Right renal cortex interstitium (tissue), 3 donors: ENCODE results near the gene MAMDC4. TPM values are rescaled to one million over a fixed set of nuclear protein-coding genes. Genes with fewer than 3 reads are reported as not detected.
"Not testable (repeated sequence)": the region's sequence is repeated elsewhere in the genome, so short reads cannot be mapped to it uniquely, and the experiment has no call there.

Experiments used
- DNase-seq, 3 donors: peaks; one replicate each; pipeline ENCODE4 v3.0.0-alpha.2; 2013; ENCODE audit warnings: low read depth in 3 of 3, low spot score in 2 of 3
- polyA plus RNA-seq, 3 donors: library from polyadenylated mRNA; unstranded; fragments of 120-200 nt; gene quantifications; one replicate each; pipeline ENCODE4 v1.2.1, GENCODE V29; 2013; ENCODE audit not compliant: insufficient read length in 3 of 3

The MAMDC4 gene
- polyA plus RNA-seq, 3 donors = 3.1 to 4.6 (median 4.3) TPM

- not testable (repeated sequence) for DNase-seq
These were observed 14.3 kb upstream of the MAMDC4 start for GRCh38 chr9:136837856-136838277.

GRCh38 chr9:136838314-136839228 lies 13.6 kb upstream of the MAMDC4 start:
- no peak for DNase-seq

GRCh38 chr9:136839229-136840139 lies 12.7 kb upstream of the MAMDC4 start:
- no peak for DNase-seq

GRCh38 chr9:136840140-136840876 lies 11.8 kb upstream of the MAMDC4 start:
- DNase-seq = no peak

GRCh38 chr9:136840877-136841645 lies 11.1 kb upstream of the MAMDC4 start:
- no peak for DNase-seq

- not testable (repeated sequence) for DNase-seq
These were observed 10.3 kb upstream of the MAMDC4 start for GRCh38 chr9:136841646-136842379.

GRCh38 chr9:136842380-136842948 lies 9.7 kb upstream of the MAMDC4 start, which contains the start of gene AJM1:
AJM1 (plus strand) TSS chr9:136842478; CDS start chr9:136844415, 1,937 bp downstream.
- peak in 2 of 3 donors; percentile 48 to 66 for DNase-seq

- not testable (repeated sequence) for DNase-seq
These were observed 8.9 kb upstream of the MAMDC4 start for GRCh38 chr9:136843159-136843800.

- DNase-seq = not testable (repeated sequence)
These were observed 8.1 kb upstream of the MAMDC4 start for GRCh38 chr9:136843801-136844740.

GRCh38 chr9:136844761-136845464 lies 7.2 kb upstream of the MAMDC4 start:
- no peak for DNase-seq

- DNase-seq = no peak
These were observed 6.5 kb upstream of the MAMDC4 start for GRCh38 chr9:136845465-136846260.

- DNase-seq = no peak
These were observed 5.6 kb upstream of the MAMDC4 start for GRCh38 chr9:136846376-136847087.

- no peak for DNase-seq
These were observed 4.9 kb upstream of the MAMDC4 start for GRCh38 chr9:136847088-136847825.

- DNase-seq = no peak
These were observed 4.2 kb upstream of the MAMDC4 start for GRCh38 chr9:136847826-136848392.
